GM12878 (cell line): ENCODE results near the gene LIMK1. TPM values are rescaled to one million over a fixed set of nuclear protein-coding genes. Genes with fewer than 3 reads are reported as not detected.

Experiments
- ASH2L ChIP-seq: fragments of 300-600, 200-600 bp; sonication (generic); IDR thresholded peaks from 2 replicates; pipeline ENCODE4 v1.6.1; 2017; ENCODE audit warnings: low read depth, mild to moderate bottlenecking, borderline replicate concordance
- ATF3 ChIP-seq: IDR thresholded peaks from 2 replicates; pipeline ENCODE4 v1.6.1; 2011; ENCODE audit warnings: low read depth, mild to moderate bottlenecking, low read length, moderate library complexity, borderline replicate concordance; ENCODE audit errors: extremely low read depth
- CBX3 ChIP-seq: fragments of 200-600 bp; sonication (generic); IDR thresholded peaks from 2 replicates; pipeline ENCODE4 v1.6.1; 2016; ENCODE audit warnings: low read depth, borderline replicate concordance
- CEBPZ ChIP-seq: fragments of 150-350 bp; IDR thresholded peaks from 2 replicates; pipeline ENCODE4 v1.6.1; 2016; ENCODE audit warnings: low read depth, low read length
- CHD1 ChIP-seq: IDR thresholded peaks from 2 replicates; pipeline ENCODE4 v1.6.1; 2012; ENCODE audit warnings: low read depth, low read length, improper control_type of control experiment
- CTCF ChIP-seq, 3 experiments: IDR thresholded peaks in 2 of 3; conservative IDR thresholded peaks in 1 of 3; 2 replicates each; pipeline ENCODE4 v1.5.1; 2011; ENCODE audit warnings: low read depth in 3 of 3, low read length in 3 of 3, mild to moderate bottlenecking in 3 of 3, control low read depth in 2 of 3, moderate library complexity in 2 of 3, inconsistent platforms in 1 of 3, mixed read lengths in 1 of 3; ENCODE audit not compliant: control insufficient read depth in 2 of 3, insufficient read depth in 1 of 3; ENCODE audit errors: extremely low read depth in 1 of 3
- ELK1 ChIP-seq: IDR thresholded peaks from 2 replicates; pipeline ENCODE4 v1.6.1; 2012; ENCODE audit warnings: low read depth, low read length, improper control_type of control experiment
- EZH2 ChIP-seq: IDR thresholded peaks from 2 replicates; pipeline ENCODE4 v1.6.1; 2012; ENCODE audit warnings: low read depth, mild to moderate bottlenecking, control low read depth, inconsistent platforms, low read length, borderline replicate concordance; ENCODE audit not compliant: control insufficient read depth
- GATAD2B ChIP-seq: fragments of 450-650 bp; conservative IDR thresholded peaks from 2 replicates; pipeline ENCODE4 v1.6.1; 2017; ENCODE audit warnings: low read depth, mild to moderate bottlenecking, moderate library complexity
- HDAC2 ChIP-seq: fragments of 200-600 bp; sonication (generic); IDR thresholded peaks from 2 replicates; pipeline ENCODE4 v1.6.1; 2017
- HDGF ChIP-seq: fragments of 450-650 bp; IDR thresholded peaks from 2 replicates; pipeline ENCODE4 v1.6.1; 2016; ENCODE audit warnings: antibody characterized with exemption
- KDM1A ChIP-seq: fragments of 200-600 bp; sonication (generic); IDR thresholded peaks from 2 replicates; pipeline ENCODE4 v1.6.1; 2016; ENCODE audit warnings: borderline replicate concordance
- MEF2A ChIP-seq: IDR thresholded peaks from 2 replicates; pipeline ENCODE4 v1.6.1; 2011; ENCODE audit warnings: low read depth, mild to moderate bottlenecking, low read length, moderate library complexity; ENCODE audit not compliant: insufficient read depth
- MTA3 ChIP-seq: IDR thresholded peaks from 2 replicates; pipeline ENCODE4 v1.6.1; 2012; ENCODE audit warnings: low read length, inconsistent platforms, borderline replicate concordance
- NR2C1 ChIP-seq: fragments of 450-650 bp; IDR thresholded peaks from 2 replicates; pipeline ENCODE4 v1.6.1; 2017; ENCODE audit warnings: antibody characterized with exemption, mild to moderate bottlenecking, moderate library complexity
- PBX3 ChIP-seq: IDR thresholded peaks from 2 replicates; pipeline ENCODE4 v1.6.1; 2011; ENCODE audit warnings: mild to moderate bottlenecking, low read depth, low read length, moderate library complexity; ENCODE audit not compliant: insufficient replicate concordance
- POLR2A ChIP-seq: IDR thresholded peaks from 2 replicates; pipeline ENCODE4 v1.6.1; 2011; ENCODE audit warnings: low read depth, mild to moderate bottlenecking, low read length
- RB1 ChIP-seq: fragments of 450-650 bp; formaldehyde crosslinking; IDR thresholded peaks from 2 replicates; pipeline ENCODE4 v1.6.1; 2017; ENCODE audit warnings: mild to moderate bottlenecking, borderline replicate concordance
- RBBP5 ChIP-seq: fragments of 200-600 bp; sonication (generic); conservative IDR thresholded peaks from 2 replicates; pipeline ENCODE4 v1.6.1; 2016
- TBL1XR1 ChIP-seq: IDR thresholded peaks from 2 replicates; pipeline ENCODE4 v1.6.1; 2012; ENCODE audit warnings: low read depth, low read length, improper control_type of control experiment
- YY1 ChIP-seq: IDR thresholded peaks from 2 replicates; pipeline ENCODE4 v1.6.1; 2011; ENCODE audit warnings: low read depth, mild to moderate bottlenecking, low read length
- ZNF274 ChIP-seq: IDR thresholded peaks from one replicate; pipeline ENCODE4 v1.8.0; 2011; ENCODE audit not compliant: insufficient read length, insufficient read depth
- polyA plus RNA-seq, 11 experiments: library from polyadenylated mRNA; depleted of rRNA in 4 of 11; unstranded in 6 of 11; stranded (reverse) in 5 of 11; fragments of >200 nt; fragmentation: Nextera tagmentation in 4 of 11; fragmentation: Illumina TruSeq in 1 of 11; extraction: Ambion mirVana in 4 of 11; extraction: Trizol in 1 of 11; gene quantifications; 1 replicate in 1 of 11; 2 replicates in 10 of 11; pipeline versions ENCODE4 v1.2.1 to v1.2.3, GENCODE V29; 2011 to 2016; ENCODE audit warnings: inconsistent platforms in 2 of 11, missing spikeins in 2 of 11, low read depth in 1 of 11
- total RNA-seq, 4 experiments: library from RNA; depleted of rRNA in 3 of 4; stranded (reverse); fragments of >200 nt in 3 of 4; fragmentation: Illumina TruSeq in 1 of 4; extraction: Trizol in 1 of 4; gene quantifications; 2 replicates each; pipeline versions ENCODE4 v1.2.1 to v1.2.3, GENCODE V29; 2013 to 2021

LIMK1 gene
- total and polyA plus RNA-seq, 10 of the 15 experiments (the other 5 are each of a cell fraction or from before 2014, with no cell fraction given), result 0.71 to 59.4 (median 28.8) TPM

- TF ChIP-seq CEBPZ (no peak), MTA3 (no peak), ATF3 (no peak), RBBP5 (no peak), KDM1A (no peak), POLR2A (peak; percentile 84), EZH2 (no peak), PBX3 (no peak), TBL1XR1 (no peak), YY1 (no peak), CHD1 (no peak), HDAC2 (no peak), MEF2A (no peak), GATAD2B (peak; percentile 81; the same call in 1 of the 2 replicates), RB1 (no peak), HDGF (peak; percentile 87), CTCF (IDR thresholded peaks at IDR 0.05 in 2 of 3, conservative IDR thresholded peaks at IDR 0.05 in 1 of 3; ENCODE audit: control insufficient read depth in 2 of 3, extremely low read depth in 1 of 3, insufficient read depth in 1 of 3, low read depth in 3 of 3, low read length in 3 of 3) (no peak), NR2C1 (no peak), CBX3 (no peak), ASH2L (no peak), ELK1 (no peak), ZNF274 (no peak)
These were observed 9.4 kb downstream of the LIMK1 start (continued) for GRCh38 chr7:74092964-74093471.
